Embryonic facial prominence (tissue), 1 donor: ENCODE results near the gene RGSL1.

Source experiments
- DNase-seq: peaks from one replicate; pipeline ENCODE4 v3.0.0-alpha.2; 2016; ENCODE audit errors: extremely low spot score

RGSL1 gene

GRCh38 chr1:182549346-182549745 is 99.4 kb downstream of the RGSL1 start:
- DNase-seq: no peak

DNA sequence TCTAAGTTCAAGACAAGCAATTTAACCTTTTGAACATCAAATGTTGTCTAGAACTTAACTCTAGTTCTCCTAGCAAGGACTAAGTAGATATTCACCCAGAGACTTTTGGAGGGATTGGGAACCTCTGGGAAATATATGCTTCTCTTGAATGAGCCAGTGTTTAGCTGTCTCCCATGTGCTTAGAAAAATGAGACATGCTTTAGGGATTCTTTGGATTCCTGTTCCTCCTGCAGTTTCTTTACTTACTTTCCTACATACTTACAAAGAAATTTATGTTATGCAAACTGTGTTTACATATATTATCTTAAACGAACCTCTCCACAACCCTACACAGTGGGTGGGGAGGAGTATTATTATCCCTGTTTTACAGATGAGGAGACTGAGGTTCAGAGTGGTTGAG is 99.9 kb downstream of the RGSL1 start:
- DNase-seq: no peak

GRCh38 chr1:182552527-182552926 is 102.6 kb downstream of the RGSL1 start:
- DNase-seq: no peak

DNA sequence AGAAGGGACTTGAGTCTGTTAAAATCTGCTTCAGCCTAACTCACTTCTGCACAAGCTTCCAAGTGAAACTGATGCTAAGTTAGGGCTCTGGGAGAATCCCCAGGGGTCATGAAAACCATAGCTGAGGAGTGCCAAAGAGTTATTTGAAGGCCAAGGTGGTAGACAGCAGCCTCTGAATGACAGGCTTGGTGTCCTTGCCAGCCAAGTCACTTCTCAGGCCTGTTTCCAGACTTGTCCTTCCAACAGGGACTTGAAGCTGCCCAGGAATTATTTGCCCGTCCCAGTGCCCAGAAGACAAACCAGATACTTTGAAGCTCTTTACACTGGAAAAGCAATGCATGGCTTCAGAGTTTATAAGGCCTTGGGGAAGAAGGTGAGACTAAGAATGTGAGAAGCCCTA is 105.5 kb downstream of the RGSL1 start:
- no peak for DNase-seq

GRCh38 chr1:182556279-182556678 is 106.3 kb downstream of the RGSL1 start:
- no peak for DNase-seq

DNA sequence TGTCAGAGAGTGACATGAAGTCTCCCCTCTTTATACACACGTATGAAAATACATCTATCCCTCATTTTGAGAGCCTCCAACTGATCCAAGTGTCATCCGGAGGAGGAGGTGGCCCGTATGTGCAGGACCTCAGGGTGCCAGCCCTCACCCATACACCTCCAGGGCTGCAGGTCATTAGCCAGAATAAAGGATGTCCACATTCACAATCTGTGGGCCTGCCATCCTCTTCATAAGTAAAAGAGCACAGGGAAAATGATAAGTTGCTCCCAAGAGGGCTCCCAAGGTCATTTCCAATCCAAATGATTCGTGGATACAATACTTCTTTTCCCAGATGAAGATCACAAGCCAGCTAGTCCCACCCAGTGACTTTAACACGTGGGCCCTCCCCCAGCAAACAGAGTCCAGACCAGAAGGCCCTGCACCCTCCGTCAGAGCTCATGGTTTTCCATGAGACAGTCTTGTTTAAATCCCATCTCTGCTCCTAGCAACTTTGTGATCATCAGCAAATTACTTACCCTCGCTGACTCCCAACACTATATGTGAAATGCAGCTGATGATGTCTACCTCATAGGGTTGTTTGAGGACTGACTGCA is 110.5 kb downstream of the RGSL1 start:
- DNase-seq: no peak

DNA sequence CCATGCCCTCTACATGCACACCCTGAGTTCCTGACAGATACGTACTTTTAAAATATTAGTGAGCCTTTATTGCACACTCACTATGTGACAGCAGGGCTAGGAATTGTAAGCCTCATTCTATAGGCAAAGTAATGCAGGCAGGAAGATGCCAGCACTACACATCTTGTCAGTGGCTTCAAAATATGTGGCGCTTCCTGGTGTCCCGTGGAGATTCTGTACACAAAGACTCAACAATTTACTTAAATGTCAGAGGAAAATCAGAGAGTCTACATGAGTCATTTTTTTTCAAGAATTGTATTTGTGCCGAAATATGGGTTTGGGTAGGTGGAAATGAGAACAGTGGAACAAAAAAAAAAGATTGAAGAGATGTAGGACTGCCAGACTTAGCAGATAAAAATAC is 111.5 kb downstream of the RGSL1 start:
- no peak for DNase-seq

- DNase-seq: no peak
These were observed 113.1 kb downstream of the RGSL1 start for GRCh38 chr1:182563095-182563494.

GRCh38 chr1:182564406-182565004 is 114.6 kb downstream of the RGSL1 start:
- no peak for DNase-seq

- no peak for DNase-seq
These were observed 115.6 kb downstream of the RGSL1 start for GRCh38 chr1:182565537-182565936.

GRCh38 chr1:182567629-182568028 is 117.7 kb downstream of the RGSL1 start:
- no peak for DNase-seq

GRCh38 chr1:182568647-182569284 is 118.8 kb downstream of the RGSL1 start:
- DNase-seq: no peak

DNA sequence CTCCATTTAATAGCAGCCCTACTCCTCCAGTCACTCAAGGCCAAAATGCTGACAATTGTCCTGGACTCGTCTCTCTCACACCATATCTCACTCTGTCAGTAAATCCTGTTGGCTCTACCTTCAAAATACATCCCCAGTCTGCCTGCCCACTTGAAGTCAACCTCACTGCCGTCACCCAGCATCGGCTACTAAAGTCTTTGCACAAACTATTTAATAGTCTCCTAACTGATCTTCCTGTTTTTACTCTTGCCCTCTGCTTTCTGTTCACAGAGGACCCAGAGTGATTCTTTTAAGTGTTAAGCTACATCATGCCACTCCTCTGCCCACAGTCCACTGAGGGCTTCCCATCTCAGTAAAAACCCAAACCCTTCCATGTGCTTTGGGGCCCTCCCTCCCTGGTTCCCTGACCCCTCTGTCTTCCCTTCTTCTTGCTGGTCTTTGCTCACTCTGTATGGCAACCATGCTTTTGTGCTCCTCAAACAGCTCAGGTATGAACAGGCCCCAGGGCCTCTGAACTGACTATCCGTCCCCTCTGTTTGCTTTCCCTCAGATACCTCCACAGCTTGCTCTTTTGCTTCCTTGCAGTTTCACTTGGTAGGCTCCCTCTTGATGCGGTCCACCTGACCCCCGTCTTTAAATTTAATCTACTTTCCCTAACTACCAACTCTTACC is 120.1 kb downstream of the RGSL1 start:
- no peak for DNase-seq

DNA sequence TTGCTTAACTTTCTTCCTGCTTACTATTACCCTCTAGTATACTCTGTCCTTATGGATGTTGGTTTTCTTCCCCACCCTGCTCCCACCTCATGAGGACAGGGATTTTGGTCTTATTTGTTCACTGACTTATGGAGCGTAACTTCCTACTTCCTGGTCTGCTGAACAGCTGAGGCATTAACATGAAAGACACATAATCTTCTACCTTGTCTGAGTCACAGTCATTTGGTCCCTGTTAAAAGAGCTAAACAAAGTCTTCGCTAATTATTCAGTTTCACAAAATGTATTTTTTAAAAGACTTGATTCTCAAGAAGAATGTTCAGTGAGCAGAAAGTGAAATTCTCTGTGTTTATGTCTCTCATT is 120.6 kb downstream of the RGSL1 start:
- DNase-seq: no peak

- DNase-seq: no peak
These were observed 124.2 kb downstream of the RGSL1 start for GRCh38 chr1:182574156-182574555.

GRCh38 chr1:182575540-182576149 is 125.7 kb downstream of the RGSL1 start:
- no peak for DNase-seq

DNA sequence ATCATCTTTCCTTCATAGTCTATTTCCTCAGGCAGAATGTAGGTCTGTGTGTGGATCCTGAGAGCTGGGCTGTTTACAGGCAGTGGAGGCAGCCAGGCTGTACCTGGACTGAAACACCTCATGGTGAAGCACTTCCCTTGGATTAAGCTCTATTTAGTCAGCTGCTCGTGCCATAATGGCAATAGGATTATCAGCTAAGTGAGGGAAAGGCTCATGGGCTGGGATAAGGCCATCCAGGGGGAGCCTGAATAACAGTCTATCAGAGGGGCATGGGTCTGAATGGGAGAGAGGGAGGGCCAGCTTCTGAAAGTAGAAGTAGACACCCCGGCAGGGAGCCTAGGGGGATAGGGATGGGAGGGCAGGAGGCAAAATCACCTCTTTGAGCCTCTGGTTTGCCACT is 130.8 kb downstream of the RGSL1 start:
- no peak for DNase-seq

DNA sequence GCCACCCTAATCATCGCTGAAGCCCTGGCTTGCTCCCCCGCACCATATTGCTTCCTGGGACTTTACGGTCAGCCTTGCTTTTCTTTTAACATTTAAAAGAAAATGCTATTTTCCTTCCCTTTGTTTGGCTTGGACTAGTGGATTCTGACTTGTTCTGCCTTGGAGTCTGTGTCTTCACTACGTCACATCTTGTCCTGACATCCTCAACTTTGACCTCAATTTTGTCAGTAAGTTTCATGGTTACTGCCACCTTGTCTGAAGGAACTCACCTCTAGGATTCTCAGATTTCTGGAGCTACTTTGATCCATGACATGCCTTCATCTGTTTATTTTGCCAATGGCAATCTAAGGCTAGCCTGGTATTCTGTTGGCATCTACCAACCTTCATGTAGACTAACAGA is 134.8 kb downstream of the RGSL1 start:
- DNase-seq: no peak

DNA sequence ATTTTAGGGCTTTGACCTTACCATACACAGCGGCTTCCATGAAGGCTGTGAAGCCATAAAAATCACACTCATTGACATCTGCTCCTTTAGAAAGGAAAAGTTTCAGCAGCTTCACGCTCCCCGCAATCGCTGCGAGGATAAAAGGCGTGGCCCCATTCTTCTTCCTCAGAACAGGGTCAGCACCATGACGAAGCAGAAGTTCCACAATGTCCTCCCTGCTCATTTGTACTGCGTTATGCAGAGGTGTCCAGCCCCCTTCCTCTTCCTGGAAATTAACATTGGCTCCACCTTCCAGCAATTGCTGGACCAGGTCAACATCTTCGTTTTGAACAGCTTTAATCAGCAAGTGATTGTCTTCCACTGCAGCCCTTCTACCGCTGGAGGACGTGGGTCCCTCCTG is 136.4 kb downstream of the RGSL1 start:
- DNase-seq: no peak

DNA sequence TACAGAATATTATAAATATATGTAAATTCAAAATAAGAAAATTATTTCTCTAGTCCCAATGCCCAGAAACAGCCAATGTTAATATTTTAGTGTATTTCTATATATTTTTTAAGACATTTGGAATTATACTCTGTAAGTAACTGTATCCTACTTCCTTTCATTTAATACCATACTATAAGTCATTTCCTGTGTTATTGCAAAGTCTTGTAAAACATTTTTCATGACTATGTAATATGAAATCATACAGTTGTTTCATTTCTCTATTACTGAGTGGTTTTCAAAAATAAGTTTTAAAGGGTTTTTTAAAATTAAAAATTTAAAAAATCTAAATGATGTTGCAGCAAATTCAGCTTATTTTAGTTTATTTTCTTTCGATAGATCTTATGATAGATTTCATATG is 137.1 kb downstream of the RGSL1 start:
- DNase-seq: no peak

DNA sequence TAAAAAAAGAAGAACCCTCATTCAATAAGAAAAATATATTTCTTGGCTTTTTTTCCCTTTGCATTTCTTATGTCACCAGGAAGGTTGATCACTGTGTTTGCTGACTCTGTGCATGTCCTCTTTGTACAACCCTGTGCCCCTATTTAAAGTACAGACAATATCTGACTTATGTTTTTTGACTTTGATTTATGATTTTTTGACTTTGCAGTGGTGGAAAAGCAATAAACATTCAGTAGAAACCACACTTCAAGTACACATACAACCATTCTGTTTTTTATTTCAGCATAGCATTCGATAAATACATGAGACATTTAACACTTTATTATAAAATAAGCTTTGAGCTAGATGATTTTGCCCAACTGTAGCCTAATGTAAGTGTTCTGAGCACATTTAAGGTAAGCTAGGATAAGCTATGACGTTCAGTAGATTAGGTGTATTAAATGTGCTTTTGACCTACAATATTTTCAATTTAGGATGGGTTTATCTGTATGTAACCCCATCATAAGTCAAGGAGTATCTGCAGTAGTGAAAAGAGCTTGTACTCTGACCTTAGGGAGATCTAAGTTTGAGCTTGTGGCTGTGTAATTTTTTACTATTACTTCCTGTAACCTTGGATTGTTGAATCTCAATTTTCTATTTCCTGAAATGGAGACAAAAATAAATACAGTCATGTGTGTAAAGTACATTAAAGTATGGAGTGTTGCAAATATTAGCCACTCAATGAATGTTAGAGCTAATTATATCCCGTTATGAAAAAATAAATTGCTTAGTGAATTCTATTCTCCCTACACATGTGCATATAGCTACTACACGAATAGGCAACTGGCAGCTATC is 137.9 kb downstream of the RGSL1 start:
- no peak for DNase-seq
